TTC549 (cell line): Measurements from ENCODE around the gene IRS1.

Experiments used
- FAIRE-seq: peaks from 2 replicates; lab custom pipeline; 2012; peaks lifted over from hg19 to GRCh38; lab: Jason Lieb, UNC

Gene IRS1

GRCh38 chr2:226721541-226721940 is 78.1 kb downstream of the IRS1 start:
- FAIRE-seq: no peak

- no peak for FAIRE-seq
Observed at GRCh38 chr2:226720948-226721347, 78.7 kb downstream of the IRS1 start.

- FAIRE-seq: no peak
Observed at GRCh38 chr2:226717719-226718118, 81.9 kb downstream of the IRS1 start.

DNA sequence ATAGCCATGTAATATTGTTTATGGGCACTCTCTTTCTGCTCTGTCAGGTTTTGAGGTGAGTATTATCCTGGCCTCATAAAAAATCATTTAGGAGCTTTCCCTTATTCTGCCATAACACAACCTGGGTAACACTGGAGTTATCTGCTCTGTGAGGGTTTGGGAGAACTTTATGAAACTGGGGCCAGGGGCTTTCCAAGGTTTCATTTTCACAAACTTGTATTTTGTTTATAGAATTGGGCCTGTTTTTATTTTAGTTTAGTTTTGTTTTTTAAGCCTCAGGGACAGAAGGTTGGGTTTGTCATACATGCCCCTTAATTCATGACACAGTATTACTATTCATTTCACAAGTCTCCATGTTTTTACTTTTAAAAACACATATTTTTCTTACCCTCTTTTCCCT is 83.5 kb downstream of the IRS1 start:
- FAIRE-seq: no peak

GRCh38 chr2:226715347-226715990 is 84.2 kb downstream of the IRS1 start:
- no peak for FAIRE-seq

DNA sequence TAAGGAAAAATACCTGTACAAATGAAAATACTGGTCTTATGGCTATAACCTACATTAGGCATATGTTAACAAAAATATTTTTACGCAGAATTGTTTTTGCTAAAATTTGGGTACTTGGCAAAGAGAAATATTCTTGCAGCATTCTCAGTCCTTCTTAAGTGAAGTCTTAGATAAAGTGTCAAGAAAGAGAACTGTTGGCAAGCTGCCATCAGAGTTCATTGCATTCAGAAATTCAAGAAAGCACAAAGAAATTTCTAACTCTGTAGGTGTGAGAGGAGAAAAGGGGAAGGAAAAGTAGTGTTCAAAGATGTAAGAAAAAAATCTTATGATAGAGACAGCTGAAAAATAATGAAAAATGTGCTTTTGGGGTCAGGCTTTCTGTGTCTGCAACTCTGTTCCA is 86.7 kb downstream of the IRS1 start:
- FAIRE-seq: no peak

GRCh38 chr2:226711606-226712296 is 87.9 kb downstream of the IRS1 start:
- no peak for FAIRE-seq

DNA sequence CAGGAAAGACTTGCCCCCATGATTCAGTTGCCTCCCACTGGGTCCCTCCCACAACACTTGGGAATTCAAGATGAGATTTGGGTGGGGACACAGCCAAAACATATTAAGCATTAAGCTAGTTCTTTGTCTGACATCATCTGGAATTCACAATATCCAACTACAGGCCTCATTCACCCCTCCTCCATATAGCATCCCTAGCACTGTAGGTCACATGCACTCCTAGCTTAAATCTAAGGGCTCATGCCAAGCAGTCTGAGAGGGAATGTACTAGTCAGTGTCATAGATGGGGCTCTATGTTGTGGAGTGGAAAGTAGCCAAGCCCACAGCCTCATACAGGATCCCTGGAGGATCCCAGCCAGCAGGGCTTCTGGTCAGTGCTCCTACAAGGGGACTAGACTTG is 92.1 kb downstream of the IRS1 start:
- no peak for FAIRE-seq

DNA sequence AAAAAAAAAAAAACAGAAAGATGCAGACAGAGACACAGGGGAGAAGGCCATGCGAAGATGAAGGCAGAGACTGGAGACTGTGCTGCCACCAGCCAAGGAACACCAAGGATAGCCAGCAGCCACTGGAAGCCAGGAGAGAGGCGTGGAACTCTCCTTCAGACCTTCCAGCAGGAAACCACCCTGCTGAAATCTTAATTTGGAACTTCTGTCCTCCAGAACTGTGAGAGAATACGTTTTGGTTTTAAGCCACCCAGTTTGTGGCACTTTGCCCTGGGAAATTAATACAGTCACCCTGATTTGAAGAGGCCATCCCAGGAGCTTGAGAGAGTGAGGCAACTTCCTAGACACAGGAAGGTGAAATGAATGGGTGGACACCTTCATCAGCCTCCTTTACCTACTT is 93.7 kb downstream of the IRS1 start:
- FAIRE-seq: no peak

DNA sequence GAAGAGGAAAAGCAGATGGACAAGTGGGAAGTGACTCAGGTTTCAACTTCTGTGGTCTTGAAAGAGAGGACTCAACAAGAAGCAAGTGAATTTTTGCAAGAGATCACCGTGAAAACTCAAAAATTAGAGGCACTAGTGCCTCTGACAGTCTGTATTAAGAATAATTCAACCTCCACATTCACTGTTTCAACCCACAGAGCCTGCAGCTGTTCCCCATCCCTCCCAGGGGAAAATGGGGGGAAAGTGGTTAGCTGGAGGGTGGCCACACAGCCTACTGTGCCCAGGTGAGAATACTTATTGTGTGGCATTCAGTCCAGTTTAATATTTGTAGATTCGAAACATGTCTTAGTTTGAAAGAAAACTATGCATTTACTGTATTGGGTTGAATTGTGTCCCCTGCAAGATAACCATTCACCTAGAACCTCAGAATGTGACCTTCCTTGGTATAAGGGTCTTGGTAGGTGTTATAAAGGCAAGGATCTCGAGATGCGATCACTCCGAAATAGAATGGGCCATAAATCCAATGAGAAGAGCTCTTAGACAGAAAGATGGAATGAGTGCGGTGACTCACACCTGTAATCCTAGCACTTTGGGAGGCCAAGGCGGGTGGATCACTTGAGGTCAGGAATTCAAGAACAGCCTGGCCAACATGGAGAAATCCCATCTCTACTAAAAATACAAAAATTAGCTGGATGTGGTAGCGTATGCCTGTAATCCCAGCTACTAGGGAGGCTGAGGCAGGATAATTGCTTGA is 94.3 kb downstream of the IRS1 start:
- FAIRE-seq: no peak

DNA sequence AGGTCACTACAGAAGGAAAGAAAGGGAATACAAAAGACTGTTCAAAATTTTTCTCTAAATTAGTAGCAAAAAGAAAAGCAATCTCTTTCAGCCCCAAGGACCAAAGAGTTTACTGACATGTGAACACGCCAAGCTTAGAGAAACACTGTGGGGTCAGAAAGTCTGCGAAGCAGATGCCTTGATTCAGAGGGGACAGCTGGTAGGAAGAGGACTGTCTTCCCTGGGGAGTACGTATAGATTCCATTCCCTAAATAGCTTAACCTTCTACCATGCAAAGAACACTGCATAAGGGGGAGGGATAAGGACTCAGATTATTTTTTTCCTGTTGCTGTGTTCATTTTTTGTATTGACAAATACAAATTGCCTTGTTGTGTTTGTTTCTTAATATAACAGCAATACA is 96.1 kb downstream of the IRS1 start:
- FAIRE-seq: no peak

DNA sequence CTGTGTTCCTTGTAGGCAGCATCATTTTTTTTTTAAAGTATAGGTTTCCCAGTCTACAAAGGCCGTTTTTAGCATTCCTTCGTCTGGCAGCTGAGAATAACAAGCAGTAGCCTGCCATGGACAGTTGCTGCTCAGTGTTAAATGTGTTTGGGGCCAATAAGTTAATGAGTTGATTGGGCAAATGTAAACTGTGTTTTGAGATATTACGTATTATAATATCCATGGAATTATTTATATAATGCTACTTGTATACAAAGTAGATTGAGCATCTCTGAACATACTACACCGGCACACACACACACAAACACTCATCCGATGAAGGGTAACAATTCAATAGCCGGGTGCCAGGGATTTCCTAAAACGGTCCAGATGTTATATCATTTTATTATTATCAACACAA is 97.2 kb downstream of the IRS1 start:
- FAIRE-seq: no peak

- FAIRE-seq: no peak
Observed at GRCh38 chr2:226701052-226701451, 98.6 kb downstream of the IRS1 start.

DNA sequence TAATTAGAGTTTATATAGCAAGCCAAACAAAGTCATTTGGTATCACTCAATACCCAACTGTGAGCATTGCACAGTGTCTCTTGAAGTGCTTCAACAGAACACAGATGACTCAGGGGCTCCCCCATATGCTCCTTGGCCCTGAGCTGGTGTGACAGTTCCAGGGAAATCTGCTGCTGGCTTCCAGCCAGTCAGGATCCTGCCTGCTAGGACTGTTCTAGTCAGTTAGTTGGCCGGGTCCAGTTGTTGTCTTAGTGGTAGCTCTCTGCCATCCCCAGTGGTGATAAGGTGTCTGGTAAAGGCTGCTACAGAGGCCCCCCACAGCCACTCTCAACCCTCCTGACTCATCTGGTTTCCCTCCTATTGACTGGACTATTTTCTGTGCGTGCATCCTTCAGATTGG is 100.3 kb downstream of the IRS1 start:
- FAIRE-seq: no peak

GRCh38 chr2:226698671-226699070 is 100.9 kb downstream of the IRS1 start:
- FAIRE-seq: no peak

GRCh38 chr2:226694586-226695284 is 104.9 kb downstream of the IRS1 start:
- no peak for FAIRE-seq

DNA sequence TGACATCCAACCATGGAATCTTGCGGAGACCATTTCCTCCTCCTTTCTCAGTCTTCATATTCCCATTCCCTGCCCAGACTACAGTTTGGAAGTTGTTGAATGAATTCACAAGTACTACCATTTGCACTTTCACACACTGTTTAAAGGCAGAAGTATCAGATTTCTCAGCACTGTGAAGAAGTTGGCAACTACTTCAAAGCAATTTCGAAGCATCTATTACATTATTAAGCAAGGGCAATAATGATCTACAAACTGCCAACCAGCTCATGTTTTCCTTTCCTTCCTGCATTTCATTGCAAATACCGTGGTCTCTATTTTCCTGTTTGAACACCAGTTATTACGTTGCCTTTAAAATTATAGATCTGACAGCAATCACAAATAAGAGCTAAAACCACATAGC is 105.5 kb downstream of the IRS1 start:
- no peak for FAIRE-seq

GRCh38 chr2:226693521-226693920 is 106.1 kb downstream of the IRS1 start:
- FAIRE-seq: no peak

GRCh38 chr2:226692521-226693126 is 107.0 kb downstream of the IRS1 start:
- FAIRE-seq: no peak

- FAIRE-seq: no peak
Observed at GRCh38 chr2:226691255-226691654, 108.4 kb downstream of the IRS1 start.

GRCh38 chr2:226690461-226691024 is 109.1 kb downstream of the IRS1 start:
- FAIRE-seq: no peak

- FAIRE-seq: no peak
Observed at GRCh38 chr2:226687641-226688253, 111.9 kb downstream of the IRS1 start.
